IMR-90 (cell line): ENCODE data around the gene EPN2. TPM values are rescaled to one million over a fixed set of nuclear protein-coding genes. Genes with fewer than 3 reads are reported as not detected.

Experiments
- ATAC-seq: fragments of 200-7000 bp; cut with Tn5 transposase; 2 replicates; pipeline ENCODE4 v1.9.1; 2020; ENCODE audit warnings: low read depth, mild to moderate bottlenecking, moderate library complexity
- BruUV-seq: library from RNA; stranded (reverse); fragments of 400-500 nt; replicated peaks from 2 replicates; lab custom pipeline; 2021; lab: Mats Ljungman, UMichigan
- CTCF ChIA-PET: fragments of 300-600 bp; formaldehyde crosslinking; extraction: SDS; loops from one replicate; lab custom pipeline; 2021; ENCODE audit warnings: antibody characterized with exemption; lab: Yijun Ruan, JAX
- POLR2A ChIA-PET: fragments of 300-600 bp; sonication (Branson Sonifier 250); formaldehyde crosslinking; loops from one replicate; lab custom pipeline; 2022; ENCODE audit warnings: antibody characterized with exemption; ENCODE audit not compliant: unreplicated experiment; lab: Charles Lee
- DNase-seq: peaks from one replicate; pipeline ENCODE4 v3.0.0; 2013
- H2AFZ ChIP-seq: replicated peaks from 2 replicates; pipeline ENCODE3; 2013; ENCODE audit warnings: low read length, mild to moderate bottlenecking; ENCODE audit not compliant: poor library complexity
- H2AK5ac ChIP-seq: 2 replicates; pipeline ENCODE4 v1.6.1; 2013; ENCODE audit warnings: low read depth, low read length, inconsistent platforms
- H2AK9ac ChIP-seq: replicated peaks from 2 replicates; pipeline ENCODE3; 2013; ENCODE audit warnings: mild to moderate bottlenecking, low read depth, low read length, moderate library complexity; ENCODE audit not compliant: poor library complexity
- H2BK120ac ChIP-seq: 2 replicates; pipeline ENCODE4 v1.6.1; 2013; ENCODE audit warnings: low read depth, low read length, inconsistent platforms
- H2BK15ac ChIP-seq: 3 replicates; pipeline ENCODE4 v1.6.1; 2013; ENCODE audit warnings: low read depth, low read length, inconsistent platforms
- H2BK20ac ChIP-seq: 2 replicates; pipeline ENCODE4 v1.6.1; 2013; ENCODE audit warnings: low read depth, mild to moderate bottlenecking, inconsistent platforms, low read length, moderate library complexity
- H2BK5ac ChIP-seq: 2 replicates; pipeline ENCODE4 v1.6.1; 2013; ENCODE audit warnings: mild to moderate bottlenecking, low read depth, low read length, inconsistent platforms; ENCODE audit not compliant: poor library complexity, severe bottlenecking
- H3K14ac ChIP-seq: replicated peaks from 2 replicates; pipeline ENCODE4 v1.6.1; 2013; ENCODE audit warnings: low read depth, low read length, inconsistent platforms
- H3K18ac ChIP-seq: 2 replicates; pipeline ENCODE4 v1.6.1; 2013; ENCODE audit warnings: low read depth, low read length, control low read depth
- H3K23ac ChIP-seq: 2 replicates; pipeline ENCODE4 v1.6.1; 2013; ENCODE audit warnings: low read depth, low read length, inconsistent platforms
- H3K27ac ChIP-seq: 2 replicates; pipeline ENCODE4 v1.5.1; 2013; ENCODE audit warnings: mild to moderate bottlenecking, control low read depth, low read length; ENCODE audit not compliant: insufficient read depth
- H3K27me3 ChIP-seq: 2 replicates; pipeline ENCODE4 v1.6.1; 2013; ENCODE audit warnings: low read length; ENCODE audit not compliant: control insufficient read depth, insufficient read depth
- H3K36me3 ChIP-seq: 2 replicates; pipeline ENCODE4 v1.6.1; 2013; ENCODE audit warnings: low read length, mixed read lengths; ENCODE audit not compliant: control insufficient read depth, insufficient read depth
- H3K4ac ChIP-seq: 2 replicates; pipeline ENCODE4 v1.6.1; 2013; ENCODE audit warnings: low read depth, low read length, inconsistent platforms
- H3K4me1 ChIP-seq: 2 replicates; pipeline ENCODE4 v1.6.1; 2013; ENCODE audit warnings: low read length, mixed read lengths; ENCODE audit not compliant: control insufficient read depth, insufficient read depth
- H3K4me2 ChIP-seq: 2 replicates; pipeline ENCODE4 v1.6.1; 2013; ENCODE audit warnings: low read depth, mild to moderate bottlenecking, control low read depth, low read length, moderate library complexity
- H3K4me3 ChIP-seq: 2 replicates; pipeline ENCODE4 v1.5.1; 2013; ENCODE audit warnings: low read depth, mild to moderate bottlenecking, control low read depth, low read length, moderate library complexity; ENCODE audit not compliant: insufficient read depth
- H3K56ac ChIP-seq: 2 replicates; pipeline ENCODE4 v1.6.1; 2013; ENCODE audit warnings: low read length, inconsistent platforms; ENCODE audit not compliant: insufficient read depth; ENCODE audit errors: extremely low read depth
- H3K79me1 ChIP-seq, 2 experiments: 2 replicates each; pipeline ENCODE4 v1.6.1; 2013; ENCODE audit warnings: low read length in 2 of 2, inconsistent platforms in 1 of 2, low read depth in 1 of 2
- H3K9ac ChIP-seq: 2 replicates; pipeline ENCODE4 v1.6.1; 2013; ENCODE audit warnings: low read depth, low read length, control low read depth
- H3K9me1 ChIP-seq: 2 replicates; pipeline ENCODE4 v1.6.1; 2013; ENCODE audit warnings: low read length, inconsistent platforms; ENCODE audit not compliant: insufficient read depth
- H3K9me3 ChIP-seq: 2 replicates; pipeline ENCODE4 v1.6.1; 2013; ENCODE audit warnings: low read length; ENCODE audit not compliant: control insufficient read depth, insufficient read depth
- H4K20me1 ChIP-seq: 2 replicates; pipeline ENCODE4 v1.6.1; 2013; ENCODE audit warnings: low read length, inconsistent platforms; ENCODE audit not compliant: insufficient read depth
- H4K5ac ChIP-seq: 2 replicates; pipeline ENCODE4 v1.6.1; 2013; ENCODE audit warnings: mild to moderate bottlenecking, low read depth, low read length, control low read depth
- H4K8ac ChIP-seq, 2 experiments: 2 replicates each; pipeline ENCODE4 v1.6.1; 2013; ENCODE audit warnings: low read depth in 2 of 2, low read length in 2 of 2, control low read depth in 1 of 2, inconsistent platforms in 1 of 2
- H4K91ac ChIP-seq: 2 replicates; pipeline ENCODE4 v1.6.1; 2013; ENCODE audit warnings: low read depth, low read length, inconsistent platforms; ENCODE audit not compliant: insufficient read depth
- BHLHE40 ChIP-seq: fragments of 150-350 bp; IDR thresholded peaks from 2 replicates; pipeline ENCODE4 v1.6.1; 2016; ENCODE audit warnings: mild to moderate bottlenecking, low read depth, low read length
- CHD1 ChIP-seq: IDR thresholded peaks from 2 replicates; pipeline ENCODE4 v1.6.1; 2012; ENCODE audit warnings: low read depth, low read length, improper control_type of control experiment
- ELK1 ChIP-seq: fragments of 150-350 bp; IDR thresholded peaks from 2 replicates; pipeline ENCODE4 v1.6.1; 2016; ENCODE audit warnings: low read depth, mild to moderate bottlenecking, low read length, moderate library complexity, borderline replicate concordance
- FOS ChIP-seq: fragments of 150-350 bp; IDR thresholded peaks from 2 replicates; pipeline ENCODE4 v1.6.1; 2016; ENCODE audit warnings: low read depth, low read length
- MAFK ChIP-seq: IDR thresholded peaks from 2 replicates; pipeline ENCODE4 v1.6.1; 2012; ENCODE audit warnings: low read depth, low read length, improper control_type of control experiment
- MXI1 ChIP-seq: IDR thresholded peaks from 2 replicates; pipeline ENCODE4 v1.6.1; 2012; ENCODE audit warnings: low read depth, mild to moderate bottlenecking, low read length, moderate library complexity, borderline replicate concordance
- POLR2A ChIP-seq: IDR thresholded peaks from 2 replicates; pipeline ENCODE4 v1.6.1; 2012; ENCODE audit warnings: mild to moderate bottlenecking, low read depth, low read length
- RAD21 ChIP-seq: IDR thresholded peaks from 2 replicates; pipeline ENCODE4 v1.6.1; 2012; ENCODE audit warnings: low read length, improper control_type of control experiment
- RCOR1 ChIP-seq: IDR thresholded peaks from 2 replicates; pipeline ENCODE4 v1.6.1; 2012; ENCODE audit warnings: mild to moderate bottlenecking, low read length, improper control_type of control experiment; ENCODE audit not compliant: insufficient replicate concordance
- RFX5 ChIP-seq: IDR thresholded peaks from 2 replicates; pipeline ENCODE4 v1.8.0; 2012; ENCODE audit warnings: low read depth, mild to moderate bottlenecking, low read length, moderate library complexity
- USF2 ChIP-seq: fragments of 150-350 bp; IDR thresholded peaks from 2 replicates; pipeline ENCODE4 v1.6.1; 2017; ENCODE audit warnings: mild to moderate bottlenecking, antibody characterized with exemption, low read length, low read depth
- WGBS, 2 experiments: methylation state at CpG; one replicate each; pipeline versions ENCODE4 v1.1.5 to v1.1.7; 2013; ENCODE audit warnings: missing lambda C conversion rate in 2 of 2; ENCODE audit not compliant: insufficient read length in 1 of 2; ENCODE audit errors: extremely low coverage in 2 of 2; 5-methylcytosine and 5-hydroxymethylcytosine counted together
- dilution Hi-C: fragments of 300-500 bp; cut with HindIII; formaldehyde crosslinking; loops from one replicate; pipeline ENCODE4 v1.14.3; 2018; ENCODE audit warnings: low sequenced_read_pairs; ENCODE audit not compliant: unreplicated experiment
- in situ Hi-C: fragments of 300-500 bp; cut with MboI; formaldehyde crosslinking; loops from 3 replicates; pipeline ENCODE4 v1.14.3; 2019; ENCODE audit warnings: low sequenced_read_pairs, inconsistent platforms, mixed read lengths
- intact Hi-C: fragments of 100-400 bp; cut with micrococcal nuclease; formaldehyde crosslinking; loops from 2 replicates; pipeline ENCODE4 v1.10.0; 2022
- polyA plus RNA-seq, 3 experiments: library from polyadenylated mRNA; depleted of rRNA; stranded (reverse); fragments of >200 nt; gene quantifications; 2 replicates each; pipeline ENCODE4 v1.2.3, GENCODE V29; 2012; ENCODE audit warnings: low replicate concordance in 1 of 3
- total RNA-seq: library from RNA; depleted of rRNA; stranded (reverse); fragments of >200 nt; gene quantifications from 2 replicates; pipeline ENCODE4 v1.2.3, GENCODE V29; 2012

Gene EPN2
- total and polyA plus RNA-seq, 2 of the 4 experiments (the other 2 are of a cell fraction): 14.9 to 25.3 TPM

- H2BK5ac ChIP-seq: no peak overlapping the region
- no peak for TF ChIP-seq USF2
- no peak for TF ChIP-seq MAFK
- TF ChIP-seq CHD1: no peak
- TF ChIP-seq MXI1: no peak
- TF ChIP-seq RAD21: no peak
- no peak for TF ChIP-seq RCOR1
- no peak for TF ChIP-seq ELK1
- no peak for TF ChIP-seq BHLHE40
- no peak for TF ChIP-seq FOS
- TF ChIP-seq POLR2A: no peak
- no peak for TF ChIP-seq RFX5
- no peak overlapping the region for H3K23ac ChIP-seq
- H4K5ac ChIP-seq: no peak overlapping the region
- CTCF ChIA-PET: no interaction called here
- POLR2A ChIA-PET: no interaction called here
- H3K18ac ChIP-seq: no peak overlapping the region
- H3K14ac ChIP-seq: peak overlapping the region; percentile 75
- no peaks in the 10 kb centered on the region for H3K9me3 ChIP-seq
- no peak overlapping the region for H3K56ac ChIP-seq
- H2AK9ac ChIP-seq: peak overlapping the region; percentile 89
- no peaks in the 10 kb centered on the region for H3K27me3 ChIP-seq
- no peak overlapping the region for H3K4me2 ChIP-seq
- DNase-seq (no peak), ATAC-seq (no peak)
- H4K8ac ChIP-seq: peak overlapping the region in 1 of 2 experiments; percentile 58; a peak in 1 of 4 replicates
- H3K36me3 ChIP-seq: peaks cover 16% of the 10 kb centered on the region
- H3K9me1 ChIP-seq: peaks cover 41% of the 10 kb centered on the region
- dilution Hi-C loops (no loop called here), intact Hi-C loops (no loop called here), in situ Hi-C loops (no loop called here)
- peaks cover 32% of the 10 kb centered on the region for H4K20me1 ChIP-seq
- H2AFZ ChIP-seq: peak overlapping the region; percentile 53
- H3K27ac ChIP-seq: no peak overlapping the region
- H3K9ac ChIP-seq: no peak overlapping the region
- peaks cover 32 to 91% of the 10 kb centered on the region in 2 experiments for H3K79me1 ChIP-seq
- BruUV-seq: no TSS peak
- H2BK20ac ChIP-seq: no peak overlapping the region
- 100% methylated on average over 2 of the region's 5 CpGs; no CpG with 5 or more reads in 1 of the 2 experiments for WGBS, 2 experiments
- H3K4me1 ChIP-seq: peaks cover 5% of the 10 kb centered on the region; the same call in 1 of the 2 replicates
- no peak overlapping the region for H2BK15ac ChIP-seq
- no peak overlapping the region for H2BK120ac ChIP-seq
- H4K91ac ChIP-seq: no peak overlapping the region
- H3K4me3 ChIP-seq: no peak overlapping the region
- peak overlapping the region; percentile 41; the same call in 1 of the 2 replicates for H2AK5ac ChIP-seq
- 0 out of 2 replicates have a peak overlapping the region, but pooled peaks have one; percentile 36 for H3K4ac ChIP-seq
Observed at GRCh38 chr17:19304751-19305150, 67.6 kb downstream of the EPN2 start.
